Measurements from ENCODE around the gene PTPRR. TPM values are rescaled to one million over a fixed set of nuclear protein-coding genes. Genes with fewer than 3 reads are reported as not detected.

PTPRR gene
- total RNA-seq, 2 donors from 2014 or later = 0.32 to 2.4 TPM

- no peaks in the 10 kb centered on the region for H3K27me3 ChIP-seq (replicated peaks; ENCODE audit: insufficient read depth)
- H3K27ac ChIP-seq = no peak overlapping the region
- no peak for DNase-seq (ENCODE audit: low spot score)
- WGBS = 80% methylated on average over 2 of the region's 2 CpGs
- H3K4me3 ChIP-seq = no peak overlapping the region
- no peaks in the 10 kb centered on the region for H3K9me3 ChIP-seq
- intact Hi-C loops (cut with DNase I) = no loop called here
- no peaks in the 10 kb centered on the region for H3K36me3 ChIP-seq
- H3K4me1 ChIP-seq (replicated peaks) = no peaks in the 10 kb centered on the region
- TF ChIP-seq POLR2A (IDR thresholded peaks at IDR 0.05) = no peak
- TF ChIP-seq POLR2AphosphoS5 (IDR thresholded peaks at IDR 0.05) = no peak
Measured at GRCh38 chr12:70798016-70798783, 122.3 kb downstream of the PTPRR start.

GRCh38 chr12:70796989-70797388, 123.5 kb downstream of the PTPRR start:
- Histone ChIP-seq H3K36me3 (no peaks in the 10 kb centered on the region), H3K27ac (no peak overlapping the region), H3K9me3 (no peaks in the 10 kb centered on the region), H3K4me1 (replicated peaks) (no peaks in the 10 kb centered on the region), H3K27me3 (replicated peaks; ENCODE audit: insufficient read depth) (no peaks in the 10 kb centered on the region), H3K4me3 (no peak overlapping the region)
- intact Hi-C loops (cut with DNase I) = no loop called here
- no peak for DNase-seq (ENCODE audit: low spot score)
- TF ChIP-seq POLR2AphosphoS5 (IDR thresholded peaks at IDR 0.05) (no peak), CTCF (IDR thresholded peaks at IDR 0.05) (no peak)
- 48% methylated on average over 2 of the region's 2 CpGs for WGBS

- no peak overlapping the region for H3K4me3 ChIP-seq
- no peaks in the 10 kb centered on the region for H3K9me3 ChIP-seq
- TF ChIP-seq CTCF (IDR thresholded peaks at IDR 0.05) (no peak), POLR2A (IDR thresholded peaks at IDR 0.05) (no peak), POLR2AphosphoS5 (IDR thresholded peaks at IDR 0.05) (no peak)
- no peaks in the 10 kb centered on the region for H3K4me1 ChIP-seq (replicated peaks)
- no peak overlapping the region for H3K27ac ChIP-seq
- WGBS = 77% methylated on average over 4 of the region's 4 CpGs
- H3K27me3 ChIP-seq (replicated peaks; ENCODE audit: insufficient read depth) = no peaks in the 10 kb centered on the region
- DNase-seq (ENCODE audit: low spot score) = no peak
- no peaks in the 10 kb centered on the region for H3K36me3 ChIP-seq
- intact Hi-C loops (cut with DNase I) = no loop called here
Measured at GRCh38 chr12:70795608-70796007, 124.9 kb downstream of the PTPRR start.

GRCh38 chr12:70794131-70794530, 126.4 kb downstream of the PTPRR start:
- Histone ChIP-seq H3K27ac (no peak overlapping the region), H3K4me1 (replicated peaks) (no peaks in the 10 kb centered on the region), H3K27me3 (replicated peaks; ENCODE audit: insufficient read depth) (no peaks in the 10 kb centered on the region), H3K36me3 (no peaks in the 10 kb centered on the region), H3K9me3 (no peaks in the 10 kb centered on the region), H3K4me3 (no peak overlapping the region)
- DNase-seq (ENCODE audit: low spot score) = no peak
- no peak for TF ChIP-seq CTCF (IDR thresholded peaks at IDR 0.05)
- TF ChIP-seq POLR2AphosphoS5 (IDR thresholded peaks at IDR 0.05) = no peak
- TF ChIP-seq POLR2A (IDR thresholded peaks at IDR 0.05) = no peak
- intact Hi-C loops (cut with DNase I) = no loop called here

- Histone ChIP-seq H3K27ac (no peak overlapping the region), H3K4me1 (replicated peaks) (no peaks in the 10 kb centered on the region), H3K36me3 (no peaks in the 10 kb centered on the region), H3K4me3 (no peak overlapping the region), H3K27me3 (replicated peaks; ENCODE audit: insufficient read depth) (no peaks in the 10 kb centered on the region), H3K9me3 (no peaks in the 10 kb centered on the region)
- no peak for DNase-seq (ENCODE audit: low spot score)
- WGBS = 60% methylated on average over 5 of the region's 5 CpGs
- TF ChIP-seq POLR2A (IDR thresholded peaks at IDR 0.05) (no peak), POLR2AphosphoS5 (IDR thresholded peaks at IDR 0.05) (no peak), CTCF (IDR thresholded peaks at IDR 0.05) (no peak)
- intact Hi-C loops (cut with DNase I) = no loop called here
Measured at GRCh38 chr12:70788774-70789173, 131.8 kb downstream of the PTPRR start.

Measured in prostate gland (tissue), 2 donors.